Kidney tubule cell (primary cell): ENCODE data around the gene FRAT2.
"Not testable (repeated sequence)": the region's sequence is repeated elsewhere in the genome, so short reads cannot be mapped to it uniquely, and the experiment has no call there.

Source experiments
- DNase-seq: peaks from one replicate; pipeline ENCODE4 v3.0.0-alpha.2; 2018; ENCODE audit warnings: low spot score

The FRAT2 gene

GRCh38 chr10:97356318-97356914, 21.9 kb upstream of the FRAT2 start:
- DNase-seq, result no peak

- DNase-seq, result no peak
Observed at GRCh38 chr10:97355571-97355975, 21.0 kb upstream of the FRAT2 start.

- DNase-seq, result no peak
Observed at GRCh38 chr10:97353945-97354344, 19.4 kb upstream of the FRAT2 start.

GRCh38 chr10:97349752-97350513, 15.4 kb upstream of the FRAT2 start:
- DNase-seq, result no peak

GRCh38 chr10:97347317-97347716, 12.8 kb upstream of the FRAT2 start:
- DNase-seq, result no peak

- DNase-seq, result not testable (repeated sequence)
Observed at GRCh38 chr10:97343664-97344063, 9.1 kb upstream of the FRAT2 start.

- no peak for DNase-seq
Observed at GRCh38 chr10:97341416-97341815, 6.9 kb upstream of the FRAT2 start.

GRCh38 chr10:97338041-97338440, 3.5 kb upstream of the FRAT2 start:
- no peak for DNase-seq

- no peak for DNase-seq
Observed at GRCh38 chr10:97336942-97337831, 2.7 kb upstream of the FRAT2 start.

- DNase-seq, result no peak
Observed at GRCh38 chr10:97336446-97336845, 1.9 kb upstream of the FRAT2 start.

- DNase-seq, result no peak
Observed at GRCh38 chr10:97336006-97336405, 1.5 kb upstream of the FRAT2 start.

- DNase-seq, result no peak
Observed at GRCh38 chr10:97335188-97335619, 675 bp upstream of the FRAT2 start.

- peak; percentile 70 for DNase-seq
Observed at GRCh38 chr10:97333601-97334369, 744 bp downstream of the FRAT2 start.

- no peak for DNase-seq
Observed at GRCh38 chr10:97333351-97333600, 1.3 kb downstream of the FRAT2 start.

- peak; percentile 82 for DNase-seq
Observed at GRCh38 chr10:97332591-97333350, 1.8 kb downstream of the FRAT2 start.

- no peak for DNase-seq
Observed at GRCh38 chr10:97331153-97331703, 3.3 kb downstream of the FRAT2 start.

GRCh38 chr10:97329766-97330165, 4.8 kb downstream of the FRAT2 start:
- DNase-seq, result no peak

GRCh38 chr10:97328646-97329453, 5.7 kb downstream of the FRAT2 start:
- no peak for DNase-seq

- no peak for DNase-seq
Observed at GRCh38 chr10:97327348-97328294, 6.9 kb downstream of the FRAT2 start.
